PC-9 (cell line): ENCODE measurements around the gene GPR160.

Experiments used
- CTCF ChIP-seq: fragments of 200-600 bp; sonication (generic); conservative IDR thresholded peaks from 2 replicates; pipeline ENCODE4 v1.6.1; 2017; ENCODE audit warnings: mixed run types, antibody characterized with exemption, mild to moderate bottlenecking, moderate library complexity
- EZH2 ChIP-seq: fragments of 200-600 bp; sonication (generic); IDR thresholded peaks from 2 replicates; pipeline ENCODE4 v1.8.0; 2017; ENCODE audit warnings: antibody characterized with exemption, low read depth

GRCh38 chr3:170108955-170109354 lies 71.2 kb downstream of the GPR160 start:
- TF ChIP-seq CTCF (no peak), EZH2 (no peak)
